GM21786 (cell line): ENCODE measurements around the gene STK11IP.

Experiments
- ATAC-seq: cut with Tn5 transposase; IDR thresholded peaks from one replicate; pipeline ENCODE4 v1.9.1; 2021; ENCODE audit not compliant: unreplicated experiment

Gene STK11IP

GRCh38 chr2:219562049-219563020 is 35.3 kb upstream of the STK11IP start:
- no peak for ATAC-seq

DNA sequence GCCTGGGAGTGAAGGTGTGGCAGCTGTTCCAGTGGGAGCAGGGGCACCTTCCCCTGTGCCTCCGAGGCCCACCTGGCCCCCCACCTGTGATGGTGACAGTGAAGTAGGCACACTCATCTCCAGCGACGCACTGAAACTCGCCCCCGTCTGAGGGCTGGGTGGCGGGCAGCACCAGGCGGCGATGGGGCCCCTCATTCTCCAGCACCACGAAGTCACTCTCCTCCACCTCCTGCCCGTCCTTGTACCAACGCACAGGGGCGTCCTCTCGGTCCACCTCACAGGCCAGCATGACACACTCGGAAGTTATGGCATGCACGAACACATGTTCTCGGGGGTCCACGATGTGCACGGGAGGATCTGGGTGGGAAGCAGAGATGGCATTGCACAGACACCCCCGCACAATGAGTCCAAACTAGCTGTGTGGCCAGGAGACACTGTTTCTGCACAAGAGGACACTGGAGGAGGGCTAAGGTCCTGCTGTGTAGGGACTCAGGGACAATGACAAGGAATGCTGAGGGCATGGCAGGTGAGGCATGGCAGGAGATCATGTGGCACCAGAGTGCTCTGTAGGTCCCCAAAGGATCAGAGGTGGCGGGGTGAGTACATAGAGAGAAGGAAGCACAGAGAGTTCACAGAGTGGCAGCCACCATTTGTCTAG is 34.3 kb upstream of the STK11IP start:
- ATAC-seq = no peak

- no peak for ATAC-seq
Observed at GRCh38 chr2:219565130-219566080, 32.3 kb upstream of the STK11IP start.

DNA sequence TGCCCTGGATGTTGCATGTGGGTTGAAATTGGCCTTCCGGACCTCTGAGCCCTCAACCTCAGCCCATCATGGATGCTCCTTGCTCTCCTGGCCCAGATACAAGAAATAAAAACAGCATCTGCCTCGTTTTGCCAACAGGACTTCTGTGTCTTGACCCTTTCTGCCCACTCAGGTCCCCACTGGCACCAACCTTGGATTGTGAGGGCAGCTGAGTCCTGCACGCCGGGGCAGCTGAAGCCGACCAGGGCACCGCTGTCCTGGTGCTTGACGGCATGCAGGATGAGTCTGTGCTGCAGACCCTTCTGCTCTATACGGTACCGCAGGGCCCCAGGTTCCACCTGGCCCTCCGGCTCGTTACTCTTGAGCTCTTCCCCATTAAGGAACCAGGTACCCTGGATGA is 31.0 kb upstream of the STK11IP start:
- ATAC-seq = no peak

GRCh38 chr2:219567131-219567530 is 30.5 kb upstream of the STK11IP start:
- ATAC-seq = no peak

- no peak for ATAC-seq
Observed at GRCh38 chr2:219567791-219568361, 29.8 kb upstream of the STK11IP start.

DNA sequence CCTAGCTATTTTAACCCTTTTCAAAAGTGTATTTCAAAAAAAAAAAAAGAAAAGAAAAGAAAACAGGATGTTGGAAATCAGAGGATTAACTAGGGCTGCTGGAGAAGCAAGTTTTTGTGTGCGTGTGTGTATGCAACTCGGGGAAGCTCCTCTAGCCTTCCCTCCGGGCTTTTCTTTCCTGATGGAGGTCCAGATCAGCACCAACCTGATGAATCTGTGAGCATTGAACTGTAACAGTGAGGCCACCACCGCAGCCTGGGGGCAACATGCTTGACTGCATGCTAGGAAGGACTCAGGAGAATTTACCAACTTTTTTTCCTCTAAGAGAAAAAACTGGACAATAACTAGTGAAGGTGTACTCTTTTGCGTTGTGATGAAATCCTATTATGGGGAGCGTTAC is 28.6 kb upstream of the STK11IP start:
- ATAC-seq = no peak

DNA sequence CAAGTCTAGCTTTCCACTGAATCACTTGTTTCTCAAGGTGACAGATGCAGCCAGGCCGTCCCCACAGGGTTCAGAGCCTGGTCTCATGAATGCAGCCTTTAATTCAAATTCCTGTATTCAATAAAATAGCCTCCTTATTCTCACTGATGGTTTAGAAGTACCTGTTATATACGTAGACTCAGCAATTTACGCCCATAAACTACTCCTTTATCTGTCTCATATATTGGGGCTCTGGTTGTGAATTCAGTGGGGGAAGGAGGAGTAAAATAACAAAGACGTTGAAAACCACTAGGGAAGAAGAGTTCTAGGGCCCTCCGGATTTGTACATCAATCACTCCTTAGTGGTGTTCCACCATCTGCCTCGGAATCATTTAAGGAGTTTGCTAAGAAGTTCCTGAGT is 28.0 kb upstream of the STK11IP start:
- ATAC-seq = no peak

DNA sequence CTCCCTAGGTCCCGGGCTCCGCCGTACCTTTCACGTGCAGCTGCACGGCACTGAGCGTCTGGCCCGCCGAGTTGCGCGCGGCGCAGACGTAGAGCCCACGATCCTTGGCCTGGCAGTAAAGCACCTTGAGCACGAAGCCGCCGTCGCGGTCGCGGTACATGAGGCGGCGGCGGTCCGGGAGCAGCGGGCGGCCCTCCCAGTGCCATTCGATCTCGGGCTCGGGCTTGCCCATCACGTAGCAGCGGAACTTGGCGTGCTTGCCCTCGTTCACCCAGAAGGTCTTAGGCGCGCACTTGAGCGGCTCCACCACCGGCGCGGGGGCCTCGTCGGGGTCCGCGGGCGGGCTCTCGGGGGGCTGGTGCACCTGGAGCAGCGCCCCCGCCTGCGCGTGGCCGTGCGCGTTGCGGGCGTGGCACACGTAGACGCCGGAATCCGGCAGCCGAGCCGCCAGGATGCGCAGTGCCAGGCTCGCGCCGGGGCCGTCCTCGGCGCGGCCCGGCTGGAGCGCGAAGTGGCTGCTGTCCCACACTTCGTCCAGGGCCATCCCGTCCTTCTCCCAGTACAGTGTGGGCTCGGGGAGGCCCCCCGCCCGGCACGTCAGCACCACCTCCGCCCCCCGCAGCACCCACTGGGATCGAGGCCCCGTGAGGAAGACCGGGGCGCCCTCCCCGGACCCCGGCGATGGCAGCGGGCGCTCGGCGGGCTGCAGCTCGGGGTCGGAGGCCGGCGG is 27.3 kb upstream of the STK11IP start:
- no peak for ATAC-seq

- no peak for ATAC-seq
Observed at GRCh38 chr2:219570924-219571310, 26.7 kb upstream of the STK11IP start.

- ATAC-seq = no peak
Observed at GRCh38 chr2:219571311-219572236, 26.1 kb upstream of the STK11IP start, which contains the start of gene OBSL1. OBSL1 (minus strand) TSS chr2:219571539; CDS start chr2:219571232, 307 bp downstream.

DNA sequence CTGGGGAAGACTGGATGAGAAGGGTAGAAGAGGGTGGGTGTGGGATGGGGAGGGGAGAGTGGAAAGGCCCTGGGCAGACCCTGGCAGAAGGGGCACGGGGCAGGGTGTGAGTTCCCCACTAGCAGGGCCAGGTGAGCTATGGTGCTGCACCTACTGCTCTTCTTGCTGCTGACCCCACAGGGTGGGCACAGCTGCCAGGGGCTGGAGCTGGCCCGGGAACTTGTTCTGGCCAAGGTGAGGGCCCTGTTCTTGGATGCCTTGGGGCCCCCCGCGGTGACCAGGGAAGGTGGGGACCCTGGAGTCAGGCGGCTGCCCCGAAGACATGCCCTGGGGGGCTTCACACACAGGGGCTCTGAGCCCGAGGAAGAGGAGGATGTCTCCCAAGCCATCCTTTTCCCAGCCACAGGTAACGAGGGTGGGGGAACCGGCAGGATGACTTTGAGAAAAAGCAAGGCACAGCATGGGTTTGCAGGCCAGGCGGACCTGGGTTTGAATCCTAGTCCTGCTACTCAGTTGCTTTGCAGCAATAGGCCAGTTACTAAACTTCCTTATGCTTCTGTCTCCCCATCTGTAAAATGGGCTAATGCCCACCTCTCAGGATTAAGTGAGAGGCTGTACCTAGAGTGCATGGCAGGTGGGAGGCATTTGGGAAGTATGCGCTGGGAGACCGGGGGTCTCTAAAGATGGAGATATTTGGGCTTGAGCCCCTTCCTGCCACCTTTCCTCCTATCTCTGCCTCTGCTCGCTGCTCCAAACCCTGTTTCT is 25.2 kb upstream of the STK11IP start, which contains the start of gene INHA:
TSS of gene INHA (plus strand) at position 74 of the 765 bp plus-strand sequence. CDS start at position 139, 65 bp downstream.
- no peak for ATAC-seq

GRCh38 chr2:219573166-219573565 is 24.5 kb upstream of the STK11IP start:
- ATAC-seq = no peak

- ATAC-seq = no peak
Observed at GRCh38 chr2:219574484-219575311, 23.0 kb upstream of the STK11IP start.

DNA sequence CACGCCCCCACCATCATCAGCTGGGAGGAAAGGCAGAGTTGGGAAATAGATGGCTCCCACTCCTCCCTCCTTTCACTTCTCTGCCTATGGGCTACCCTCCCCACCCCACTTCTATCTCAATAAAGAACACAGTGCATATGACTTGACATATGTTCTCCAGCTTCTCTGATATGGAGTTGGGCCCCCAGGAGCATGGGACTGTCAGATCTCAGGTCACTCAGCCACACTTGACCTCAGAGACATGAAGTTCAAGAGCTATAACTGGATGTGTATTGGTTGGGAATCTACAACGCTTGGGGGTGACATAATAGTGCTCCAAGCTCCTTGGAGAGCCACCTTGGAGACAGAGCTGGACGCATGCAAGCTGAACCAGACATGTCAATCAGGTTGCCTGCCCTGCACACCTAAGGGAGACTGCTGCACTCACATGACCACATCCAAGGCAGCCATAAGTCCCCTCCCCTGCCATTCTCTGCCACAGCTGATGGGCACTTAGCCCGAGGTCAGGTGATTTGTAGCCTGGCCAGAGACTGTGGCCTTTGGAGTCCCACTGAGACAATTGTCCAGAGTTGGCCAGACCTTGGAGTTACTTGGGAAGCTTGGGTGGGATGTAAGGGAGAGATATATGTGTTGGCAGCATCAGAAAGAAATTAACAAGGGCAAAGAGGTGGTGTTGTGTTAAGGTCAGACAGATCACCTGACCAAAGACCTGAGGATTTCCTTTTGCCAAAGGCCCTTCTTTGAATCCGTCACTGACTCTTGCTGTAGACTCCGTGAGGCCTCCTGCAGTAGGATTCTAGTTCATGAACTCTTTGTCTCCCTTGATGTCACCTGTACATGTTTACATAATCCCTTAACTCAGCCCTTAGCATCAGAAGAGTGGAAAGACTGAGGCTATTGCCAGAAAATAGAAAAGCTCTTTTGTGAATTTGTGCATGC is 21.8 kb upstream of the STK11IP start:
- no peak for ATAC-seq
